NCI-H345 (cell line): ENCODE measurements around the gene SFT2D3.

ENCODE experiments used
- DNase-seq: peaks from one replicate; lab custom pipeline; 2025; lab: John Stamatoyannopoulos, UW

Gene SFT2D3

GRCh38 chr2:127701193-127701650, at the start of gene SFT2D3:
SFT2D3 (plus strand) TSS chr2:127701497; CDS start chr2:127701529, 32 bp downstream.
- DNase-seq: peak; percentile 93

GRCh38 chr2:127651971-127652550, 49.2 kb upstream of the SFT2D3 start:
- DNase-seq: no peak

- no peak for DNase-seq
Measured at GRCh38 chr2:127652786-127653357, 48.4 kb upstream of the SFT2D3 start.

- no peak for DNase-seq
Measured at GRCh38 chr2:127653421-127654083, 47.7 kb upstream of the SFT2D3 start.

DNA sequence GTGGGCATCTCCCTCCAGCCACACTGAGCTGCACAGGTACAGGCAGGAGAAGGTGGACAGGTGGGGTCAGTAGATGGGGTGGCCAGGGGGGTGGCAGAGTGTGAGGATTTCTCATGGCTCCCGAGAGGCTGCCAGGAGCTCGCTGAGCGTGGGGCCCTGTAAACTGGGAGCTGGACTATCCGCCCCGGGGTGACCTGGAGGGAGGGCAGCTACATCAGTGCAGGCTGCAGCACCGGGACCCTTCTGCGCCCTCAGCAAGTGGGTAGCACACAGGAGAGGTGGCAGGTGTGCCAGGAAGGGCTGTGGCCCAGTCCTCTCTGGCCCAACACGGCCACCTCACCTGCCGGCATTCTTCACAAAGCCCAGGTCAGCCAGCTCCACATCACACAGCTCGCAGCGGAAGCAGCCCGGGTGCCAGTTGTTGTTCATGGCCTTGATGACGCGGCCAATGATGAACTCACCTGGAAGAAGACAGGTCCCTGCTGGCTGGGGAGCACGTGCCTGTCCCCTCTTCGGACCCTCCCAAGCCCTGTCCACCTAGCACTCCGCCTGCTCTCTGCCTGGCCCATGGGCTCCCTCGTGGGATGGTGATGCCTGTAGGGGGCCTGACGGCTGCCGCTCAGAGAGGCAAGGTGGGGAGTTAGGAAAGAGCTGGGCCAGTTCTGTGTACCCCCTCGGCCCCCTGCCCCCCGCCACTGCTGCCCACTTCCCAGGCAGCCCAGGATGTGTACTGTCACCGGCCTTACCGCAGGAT, 47.0 kb upstream of the SFT2D3 start:
- DNase-seq: no peak

GRCh38 chr2:127654838-127655175, 46.5 kb upstream of the SFT2D3 start:
- DNase-seq: no peak

GRCh38 chr2:127655209-127656073, 45.9 kb upstream of the SFT2D3 start:
- DNase-seq: no peak

DNA sequence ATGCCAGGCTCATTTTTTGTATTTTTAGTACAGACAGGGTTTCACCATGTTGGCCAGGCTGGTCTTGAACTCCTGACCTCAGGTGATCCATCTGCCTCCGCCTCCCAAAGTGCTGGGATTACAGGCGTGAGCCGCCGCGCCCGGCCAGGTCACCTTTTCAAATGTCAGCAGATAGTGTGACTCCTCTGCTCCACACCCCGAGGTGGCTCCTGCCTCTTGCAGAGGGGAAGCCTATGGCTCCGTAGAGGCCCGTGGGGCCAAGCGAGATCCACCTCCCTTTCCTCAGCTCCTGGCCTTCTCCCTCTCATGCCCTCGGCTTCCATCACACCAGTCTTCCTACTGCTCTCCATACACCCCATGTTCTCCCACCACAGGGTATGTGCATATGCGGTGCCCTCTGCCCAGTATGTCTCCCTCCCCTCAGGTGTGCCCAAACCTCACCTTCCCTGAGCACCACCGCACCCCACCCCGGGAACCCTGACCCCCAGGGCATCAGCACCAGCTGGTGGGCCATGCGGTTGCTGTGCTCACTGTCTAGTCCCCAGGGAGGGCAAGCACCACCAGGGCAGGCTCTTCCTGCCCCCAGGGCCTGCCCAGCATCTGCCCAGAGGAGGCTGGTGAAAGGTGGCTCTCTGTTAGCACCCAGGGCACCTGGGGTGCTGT, 44.6 kb upstream of the SFT2D3 start:
- DNase-seq: no peak

GRCh38 chr2:127657232-127657595, 44.1 kb upstream of the SFT2D3 start:
- DNase-seq: no peak

GRCh38 chr2:127658146-127658545, 43.2 kb upstream of the SFT2D3 start:
- DNase-seq: no peak

- no peak for DNase-seq
Measured at GRCh38 chr2:127658641-127659407, 42.5 kb upstream of the SFT2D3 start.

DNA sequence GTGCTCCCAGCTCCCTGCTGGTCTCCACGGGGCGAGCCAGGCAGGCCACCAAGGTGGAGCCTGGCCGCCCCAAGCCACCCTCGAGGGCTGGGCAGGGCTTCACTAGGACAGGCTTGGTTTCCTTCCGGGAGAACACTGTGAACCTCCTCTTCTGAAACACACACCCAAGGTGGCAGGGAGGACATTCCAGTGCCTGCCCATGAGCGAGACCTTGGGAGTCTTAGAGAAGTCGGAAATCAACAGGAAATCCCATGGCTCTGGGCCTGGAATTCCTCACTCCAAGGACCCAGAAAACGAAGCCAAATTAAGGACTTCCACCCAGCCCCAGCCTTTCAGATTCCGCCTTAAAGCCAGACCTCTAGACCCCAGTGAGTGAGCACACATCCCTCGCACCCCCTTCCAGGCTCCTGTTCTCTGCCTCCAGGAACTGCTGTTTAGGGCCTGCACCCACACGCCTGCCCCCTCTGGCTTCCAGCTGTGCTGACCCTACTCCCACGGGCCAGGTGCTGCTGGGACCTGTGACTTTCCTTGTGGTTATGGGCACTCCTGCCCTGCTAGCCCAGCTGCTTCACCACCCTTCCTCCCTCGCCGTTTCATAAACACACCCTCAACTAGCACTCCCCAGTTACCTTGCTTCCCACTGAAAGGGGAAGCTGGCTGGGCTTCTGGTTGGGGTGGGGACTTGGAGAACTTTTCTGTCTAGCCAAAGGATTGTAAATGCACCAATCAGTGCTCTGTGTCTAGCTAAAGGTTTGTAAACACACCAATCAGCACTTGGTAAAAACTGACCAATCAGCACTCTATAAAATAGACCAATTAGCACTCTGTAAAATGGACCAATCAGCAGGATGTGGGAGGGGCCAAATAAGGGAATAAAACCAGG, 41.6 kb upstream of the SFT2D3 start:
- DNase-seq: no peak

DNA sequence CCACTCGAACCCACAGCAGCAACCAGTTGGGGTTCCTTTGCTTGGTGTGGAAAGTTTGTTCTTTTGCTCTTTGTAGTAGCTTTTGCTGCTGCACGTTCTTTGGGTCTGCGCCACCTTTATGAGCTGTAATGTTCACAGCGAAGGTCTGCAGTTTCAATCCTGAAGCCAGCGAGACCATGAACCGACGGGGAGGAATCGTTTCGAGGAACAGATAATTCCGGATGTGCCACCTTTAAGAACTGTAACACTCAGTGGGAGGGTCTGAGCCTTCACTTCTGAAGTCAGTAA, 41.1 kb upstream of the SFT2D3 start:
- DNase-seq: no peak

DNA sequence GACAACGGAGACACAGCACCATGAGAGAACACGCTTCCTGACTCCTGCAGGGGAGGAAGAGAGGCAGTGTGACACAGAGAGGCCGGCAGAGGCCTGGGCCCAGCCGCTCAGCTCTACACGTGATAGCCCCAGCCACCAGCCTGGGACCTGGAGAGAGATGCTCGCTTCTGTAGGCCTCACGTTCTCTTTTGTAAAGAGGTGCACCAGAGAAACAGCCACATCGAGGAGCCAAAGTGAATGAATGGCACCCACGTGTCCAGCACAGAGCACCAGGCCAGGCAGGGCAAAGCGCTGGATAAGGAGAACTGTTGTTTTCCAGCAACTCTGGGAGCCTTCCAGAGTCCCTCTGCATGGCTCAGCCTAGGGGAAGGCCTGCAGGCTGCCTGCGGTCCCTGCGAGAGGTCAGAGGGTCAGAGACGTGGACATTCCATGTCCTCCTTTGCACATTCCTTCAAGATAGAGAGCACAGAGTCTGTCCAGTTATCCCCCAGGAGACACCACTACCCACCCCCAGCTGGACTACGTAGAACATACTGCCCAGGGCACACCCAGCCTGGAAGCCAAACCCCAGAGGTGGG, 40.1 kb upstream of the SFT2D3 start:
- DNase-seq: no peak

- no peak for DNase-seq
Measured at GRCh38 chr2:127661949-127662510, 39.3 kb upstream of the SFT2D3 start.

- DNase-seq: no peak
Measured at GRCh38 chr2:127662937-127663565, 38.2 kb upstream of the SFT2D3 start.

GRCh38 chr2:127663566-127664064, 37.7 kb upstream of the SFT2D3 start:
- DNase-seq: no peak

GRCh38 chr2:127664065-127664894, 37.0 kb upstream of the SFT2D3 start:
- DNase-seq: no peak
